ENCODE results near the gene TMCC2.

Gene TMCC2

DNA sequence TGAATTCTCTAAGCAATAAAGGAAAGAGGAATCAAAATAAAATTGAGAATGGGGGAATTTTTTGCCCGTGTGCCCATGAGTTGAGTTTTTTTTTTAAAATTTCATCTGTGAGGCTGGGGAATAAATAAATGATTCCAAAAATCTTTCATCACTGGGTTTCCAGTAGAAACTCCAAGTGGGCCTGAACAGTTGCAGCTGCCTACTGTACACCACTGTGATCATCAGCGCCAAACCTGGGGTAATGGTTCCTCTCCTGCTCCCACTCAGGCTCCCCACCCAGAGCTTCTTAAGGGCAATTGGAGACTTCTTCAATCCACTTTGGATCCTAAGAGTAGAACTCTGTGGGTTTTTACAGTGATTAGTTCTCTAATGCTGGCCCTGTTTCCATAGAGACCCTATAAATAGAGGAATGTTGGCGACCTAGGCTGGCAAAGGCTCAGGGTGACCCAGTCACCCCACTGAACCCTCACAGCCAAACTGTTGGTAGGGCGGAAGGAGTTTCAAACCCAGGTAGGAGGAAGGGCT, 9.3 kb downstream of the TMCC2 start:
- H3K27me3 ChIP-seq (replicated peaks; ENCODE audit: control insufficient read depth, insufficient read depth, low read length): no peaks in the 10 kb centered on the region; the same call in 1 of the 2 replicates
- H3K4me3 ChIP-seq (replicated peaks; ENCODE audit: low read depth, low read length): no peak overlapping the region
- DNase-seq (ENCODE audit: extremely low read depth, insufficient read length): no peak
- TF ChIP-seq CTCF (IDR thresholded peaks at IDR 0.05; ENCODE audit: insufficient read depth, low read length, poor library complexity, severe bottlenecking): no peak
- no peaks in the 10 kb centered on the region for H3K36me3 ChIP-seq (ENCODE audit: control insufficient read depth, insufficient read depth, low read length)

DNA sequence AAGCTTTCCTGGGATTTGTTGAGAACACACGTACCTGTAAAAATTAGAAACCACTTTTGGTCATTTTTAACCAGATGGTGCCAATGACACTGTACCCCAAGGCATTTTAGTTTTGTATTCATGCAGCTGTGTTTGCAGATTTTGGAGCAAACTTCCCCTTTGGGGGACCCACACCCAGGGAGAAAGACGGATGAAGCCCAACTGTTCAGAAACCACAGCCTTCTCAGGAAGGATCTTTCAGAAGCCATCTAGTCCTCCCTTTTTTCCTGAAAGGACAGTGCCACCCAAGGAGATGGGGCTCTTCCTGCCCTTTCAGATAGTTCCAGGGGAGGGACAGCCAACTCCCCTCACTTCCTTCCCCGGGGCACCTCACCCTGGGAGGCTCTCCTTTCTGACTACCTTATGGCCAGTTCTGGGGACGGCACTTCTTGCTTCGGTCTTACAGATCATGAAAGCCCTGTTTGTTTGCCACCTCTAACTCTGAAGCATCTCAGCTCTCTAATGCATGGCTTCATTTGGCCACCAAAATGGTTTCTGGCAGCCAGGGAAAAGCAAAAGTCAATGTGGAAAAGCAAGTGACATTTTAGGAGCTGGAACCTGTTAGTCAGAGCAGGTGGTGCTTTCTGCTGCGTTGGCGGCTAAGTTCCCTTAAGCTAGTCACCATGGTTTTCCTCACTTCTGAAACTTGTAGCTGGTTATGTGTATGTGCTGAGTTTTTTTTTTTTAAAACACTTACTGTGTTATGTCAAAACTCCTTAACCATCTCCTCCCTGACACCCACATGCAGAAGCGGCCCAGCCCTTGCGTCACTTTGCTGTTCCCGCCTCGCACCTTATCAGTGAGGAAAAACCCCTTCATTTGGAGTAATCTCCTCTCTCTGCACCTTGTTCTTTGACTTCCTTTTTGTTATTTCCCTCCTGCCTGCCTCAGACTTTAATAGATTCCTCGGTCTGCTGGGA, 10.1 kb downstream of the TMCC2 start:
- no peak for DNase-seq (ENCODE audit: extremely low read depth, insufficient read length)
- no peaks in the 10 kb centered on the region for H3K36me3 ChIP-seq (ENCODE audit: control insufficient read depth, insufficient read depth, low read length)
- no peaks in the 10 kb centered on the region; the same call in 1 of the 2 replicates for H3K27me3 ChIP-seq (replicated peaks; ENCODE audit: control insufficient read depth, insufficient read depth, low read length)
- H3K4me3 ChIP-seq (replicated peaks; ENCODE audit: low read depth, low read length): no peak overlapping the region
- no peak for TF ChIP-seq CTCF (IDR thresholded peaks at IDR 0.05; ENCODE audit: insufficient read depth, low read length, poor library complexity, severe bottlenecking)

DNA sequence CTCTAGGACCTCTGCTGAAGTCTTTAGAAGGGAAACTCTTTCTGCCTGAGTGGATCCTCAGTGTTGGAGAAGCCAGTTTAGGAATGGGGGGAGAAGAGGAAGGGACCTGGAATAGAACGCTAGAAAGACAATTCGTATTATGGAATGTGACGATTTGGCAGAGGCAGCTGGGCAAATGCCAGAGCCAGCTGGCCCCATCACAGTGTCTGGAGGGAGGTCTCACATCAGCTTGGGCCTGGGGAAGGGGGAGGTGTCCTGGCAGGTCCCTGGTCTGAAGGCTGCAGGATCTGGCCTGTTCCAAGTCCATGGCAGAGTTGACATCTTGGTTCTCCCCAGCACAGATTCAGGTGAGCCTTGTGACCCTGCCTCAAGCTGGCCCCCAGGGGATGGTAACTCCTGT, 11.3 kb downstream of the TMCC2 start:
- TF ChIP-seq CTCF (IDR thresholded peaks at IDR 0.05; ENCODE audit: insufficient read depth, low read length, poor library complexity, severe bottlenecking): no peak
- no peaks in the 10 kb centered on the region; the same call in 1 of the 2 replicates for H3K27me3 ChIP-seq (replicated peaks; ENCODE audit: control insufficient read depth, insufficient read depth, low read length)
- H3K36me3 ChIP-seq (ENCODE audit: control insufficient read depth, insufficient read depth, low read length): no peaks in the 10 kb centered on the region
- H3K4me3 ChIP-seq (replicated peaks; ENCODE audit: low read depth, low read length): no peak overlapping the region
- DNase-seq (ENCODE audit: extremely low read depth, insufficient read length): no peak

- Histone ChIP-seq H3K27me3 (replicated peaks; ENCODE audit: control insufficient read depth, insufficient read depth, low read length) (no peaks in the 10 kb centered on the region; the same call in 1 of the 2 replicates), H3K36me3 (ENCODE audit: control insufficient read depth, insufficient read depth, low read length) (no peaks in the 10 kb centered on the region), H3K4me3 (replicated peaks; ENCODE audit: low read depth, low read length) (no peak overlapping the region)
- DNase-seq (ENCODE audit: extremely low read depth, insufficient read length): no peak
- no peak for TF ChIP-seq CTCF (IDR thresholded peaks at IDR 0.05; ENCODE audit: insufficient read depth, low read length, poor library complexity, severe bottlenecking)
These were observed 12.4 kb downstream of the TMCC2 start for GRCh38 chr1:205240118-205240517.

- no peak for TF ChIP-seq CTCF (IDR thresholded peaks at IDR 0.05; ENCODE audit: insufficient read depth, low read length, poor library complexity, severe bottlenecking)
- no peak overlapping the region for H3K4me3 ChIP-seq (replicated peaks; ENCODE audit: low read depth, low read length)
These were observed 12.8 kb downstream of the TMCC2 start for GRCh38 chr1:205240569-205240968.

More at GRCh38 chr1:205240569-205240968, 12.8 kb downstream of the TMCC2 start:
- DNase-seq (ENCODE audit: extremely low read depth, insufficient read length): no peak
- Histone ChIP-seq H3K36me3 (ENCODE audit: control insufficient read depth, insufficient read depth, low read length) (no peaks in the 10 kb centered on the region), H3K27me3 (replicated peaks; ENCODE audit: control insufficient read depth, insufficient read depth, low read length) (no peaks in the 10 kb centered on the region; the same call in 1 of the 2 replicates)

Measured in GM06990 (cell line).